Endometrial microvascular endothelial cells (primary cell): ENCODE data around the gene PLXNC1. TPM values are rescaled to one million over a fixed set of nuclear protein-coding genes. Genes with fewer than 3 reads are reported as not detected.
"Not testable (repeated sequence)": the region's sequence is repeated elsewhere in the genome, so short reads cannot be mapped to it uniquely, and the experiment has no call there.

Experiments
- in situ Hi-C: cut with HindIII; loops from 2 replicates; pipeline ENCODE4 v1.10.0; 2017; ENCODE audit warnings: low sequenced_read_pairs, low pct_unique_long_range_greater_than_20kb; ENCODE audit errors: inconsistent ontology term
- total RNA-seq: library from RNA; depleted of rRNA; stranded (reverse); fragments of >200 nt; gene quantifications from one replicate; pipeline ENCODE4 v1.2.3, GENCODE V29; 2015; ENCODE audit errors: inconsistent ontology term

The PLXNC1 gene
- total RNA-seq, 1 donor from 2014 or later, result 0.09 TPM

DNA sequence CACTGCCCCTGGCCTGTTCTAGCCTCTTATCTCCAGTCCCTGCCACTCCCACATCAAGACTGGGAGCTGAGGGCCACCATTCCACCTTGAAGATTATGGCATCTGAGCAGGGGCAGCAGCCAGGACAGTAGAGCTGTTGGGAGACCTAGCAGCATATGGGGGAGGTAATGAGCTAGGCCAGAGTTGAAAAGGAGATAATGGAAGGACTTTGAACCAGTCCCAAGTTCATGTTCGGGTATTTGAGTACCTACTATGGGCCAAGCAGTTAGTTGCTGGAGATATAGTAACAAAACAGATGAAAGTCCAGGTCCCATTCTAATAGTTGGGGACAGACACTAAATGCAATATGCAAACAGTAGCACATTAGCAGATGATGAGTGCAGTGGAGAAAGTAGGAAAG is 151.5 kb downstream of the PLXNC1 start:
- in situ Hi-C loops, result no loop called here

- in situ Hi-C loops, result no loop called here
Observed at GRCh38 chr12:94304012-94304411, 155.6 kb downstream of the PLXNC1 start.

DNA sequence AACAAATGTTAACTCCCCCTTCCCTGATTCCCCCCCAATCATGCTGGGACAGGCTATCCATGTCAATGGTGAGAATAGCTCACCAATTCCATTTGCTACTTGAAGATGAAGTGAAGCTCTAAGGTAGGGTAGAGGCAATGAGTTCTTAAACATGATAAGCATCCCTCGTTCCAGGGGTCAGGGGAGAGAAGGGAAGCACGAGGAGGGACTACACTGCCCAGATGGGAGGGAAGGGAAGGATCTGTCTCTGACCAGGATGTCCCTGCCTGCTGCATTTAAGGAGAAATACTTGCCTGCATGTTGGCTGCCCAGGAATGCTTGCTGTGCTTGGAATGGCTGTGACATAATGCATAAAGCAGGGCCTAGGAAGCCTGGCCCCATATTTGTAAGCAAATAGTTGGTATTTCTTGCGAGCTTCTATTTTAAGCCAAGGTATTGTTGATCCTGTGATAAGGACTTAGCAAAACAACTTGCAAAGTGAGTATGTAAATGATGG is 156.2 kb downstream of the PLXNC1 start:
- in situ Hi-C loops, result no loop called here

- in situ Hi-C loops, result no loop called here
Observed at GRCh38 chr12:94305130-94305957, 157.0 kb downstream of the PLXNC1 start.

DNA sequence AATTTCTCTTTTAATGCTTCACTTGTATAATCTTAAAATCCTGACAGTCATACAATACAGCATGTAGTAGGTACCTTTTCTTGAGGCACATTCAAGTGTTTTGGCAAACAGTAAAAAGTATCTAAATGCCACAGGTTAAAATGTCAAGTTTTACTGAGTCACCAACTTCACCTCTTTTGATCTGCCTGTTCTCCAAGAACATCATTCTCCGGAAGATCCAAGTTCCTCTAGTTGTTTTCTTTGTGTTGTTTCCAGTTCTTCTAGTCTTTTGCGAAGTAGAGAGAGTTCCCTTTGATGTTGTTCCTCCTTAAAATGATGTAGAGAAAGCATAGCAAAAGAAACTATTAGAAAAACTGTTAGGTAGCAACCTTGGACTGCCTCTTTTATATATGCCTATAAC is 160.2 kb downstream of the PLXNC1 start:
- in situ Hi-C loops, result no loop called here

- in situ Hi-C loops, result no loop called here
Observed at GRCh38 chr12:94309373-94309772, 161.0 kb downstream of the PLXNC1 start.

GRCh38 chr12:94312378-94312777 is 164.0 kb downstream of the PLXNC1 start:
- in situ Hi-C loops, result no loop called here

DNA sequence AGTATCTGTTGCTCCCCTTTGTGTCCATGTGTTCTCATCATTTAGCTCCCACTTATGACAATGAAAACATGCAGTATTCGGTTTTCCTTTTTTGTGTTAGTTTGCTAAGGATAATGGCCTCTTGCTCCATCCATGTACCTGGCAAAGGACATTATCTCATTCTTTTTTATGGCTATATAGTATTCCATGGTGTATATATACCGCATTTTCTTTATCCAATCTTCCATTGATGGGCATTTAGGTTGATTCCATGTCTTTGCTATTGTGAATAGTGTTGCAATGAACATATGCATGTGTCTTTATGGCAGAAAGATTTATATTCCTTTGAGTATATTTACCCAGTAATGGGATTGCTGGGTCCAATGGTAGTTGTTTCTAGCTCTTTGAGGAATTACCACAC is 168.2 kb downstream of the PLXNC1 start:
- in situ Hi-C loops, result not testable (repeated sequence)

DNA sequence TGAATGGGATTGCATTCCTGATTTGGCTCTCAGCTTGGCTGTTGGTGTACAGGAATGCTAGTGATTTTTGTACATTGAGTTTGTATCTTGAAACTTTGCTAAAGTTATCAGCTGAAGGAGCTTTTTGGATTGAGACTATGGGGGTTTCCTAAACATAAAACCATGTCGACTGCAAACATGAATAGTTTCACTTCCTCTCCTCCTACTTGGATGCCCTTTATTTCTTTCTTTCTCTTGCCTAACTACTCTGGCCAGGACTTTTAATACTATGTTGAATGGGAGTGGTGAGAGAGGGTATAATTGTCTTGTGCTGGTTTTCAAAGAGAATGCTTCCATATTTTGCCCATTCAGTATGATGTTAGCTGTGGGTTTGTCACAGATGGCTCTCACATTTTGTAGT is 169.8 kb downstream of the PLXNC1 start:
- in situ Hi-C loops, result no loop called here

DNA sequence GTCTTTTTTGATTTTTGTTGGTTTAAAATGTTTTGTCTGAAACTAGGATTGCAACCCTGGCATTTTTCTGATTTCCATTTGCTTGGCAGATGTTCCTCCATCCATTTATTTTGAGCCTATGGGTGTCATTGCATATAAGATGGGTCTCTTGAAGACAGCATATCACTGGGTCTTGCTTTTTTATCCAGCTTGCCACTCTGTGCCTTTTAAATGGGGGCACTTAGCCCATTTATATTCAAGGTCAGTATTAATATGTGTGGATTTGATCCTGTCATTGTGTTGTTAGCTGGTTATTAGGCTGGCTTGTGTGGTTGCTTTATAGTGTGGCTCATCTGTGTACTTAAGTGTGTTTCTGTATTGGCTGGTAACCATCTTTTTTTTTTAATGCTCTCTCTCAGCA is 171.7 kb downstream of the PLXNC1 start:
- in situ Hi-C loops, result no loop called here

- in situ Hi-C loops, result no loop called here
Observed at GRCh38 chr12:94322346-94322745, 174.0 kb downstream of the PLXNC1 start.

- in situ Hi-C loops, result no loop called here
Observed at GRCh38 chr12:94326234-94326633, 177.9 kb downstream of the PLXNC1 start.

- in situ Hi-C loops, result no loop called here
Observed at GRCh38 chr12:94326727-94327126, 178.3 kb downstream of the PLXNC1 start.

DNA sequence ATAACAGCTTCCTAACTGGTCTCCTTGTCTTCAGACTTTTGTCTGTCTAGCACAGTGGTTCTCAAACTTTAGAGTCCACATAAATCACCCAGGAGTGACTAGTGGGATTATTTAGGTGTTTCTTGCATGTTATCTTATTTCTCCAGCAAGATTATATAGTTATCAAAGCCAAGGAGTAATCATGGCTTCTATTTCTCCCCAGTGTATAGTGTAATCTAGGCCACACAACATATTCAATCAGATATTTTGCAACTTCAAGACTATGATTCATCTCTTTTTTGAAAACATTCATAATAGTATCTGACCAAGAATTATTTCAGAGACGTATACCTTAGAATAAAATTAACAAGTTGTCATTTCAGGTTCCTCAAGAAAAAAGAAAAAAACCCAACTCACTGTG is 179.4 kb downstream of the PLXNC1 start:
- in situ Hi-C loops, result no loop called here

- in situ Hi-C loops, result no loop called here
Observed at GRCh38 chr12:94329366-94329765, 181.0 kb downstream of the PLXNC1 start.

DNA sequence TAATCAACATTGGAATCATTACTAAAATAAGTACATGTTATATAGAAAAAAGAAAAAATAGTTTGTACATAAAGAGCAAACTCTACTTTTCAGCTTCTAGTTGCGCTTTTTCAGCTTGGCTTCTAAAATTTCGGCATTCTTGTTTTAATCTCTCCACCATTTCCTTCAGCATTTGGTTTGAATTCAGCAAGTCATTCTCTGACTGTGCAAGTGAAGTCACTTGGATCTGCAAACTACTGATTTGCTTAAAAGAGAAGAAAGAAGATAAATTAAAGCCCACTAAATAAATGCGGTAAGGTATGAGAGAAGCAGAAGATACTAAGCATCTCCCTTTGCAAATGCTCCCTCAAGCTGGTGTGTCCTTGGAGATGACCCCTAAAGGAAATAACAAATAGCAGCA is 185.0 kb downstream of the PLXNC1 start:
- in situ Hi-C loops, result no loop called here

DNA sequence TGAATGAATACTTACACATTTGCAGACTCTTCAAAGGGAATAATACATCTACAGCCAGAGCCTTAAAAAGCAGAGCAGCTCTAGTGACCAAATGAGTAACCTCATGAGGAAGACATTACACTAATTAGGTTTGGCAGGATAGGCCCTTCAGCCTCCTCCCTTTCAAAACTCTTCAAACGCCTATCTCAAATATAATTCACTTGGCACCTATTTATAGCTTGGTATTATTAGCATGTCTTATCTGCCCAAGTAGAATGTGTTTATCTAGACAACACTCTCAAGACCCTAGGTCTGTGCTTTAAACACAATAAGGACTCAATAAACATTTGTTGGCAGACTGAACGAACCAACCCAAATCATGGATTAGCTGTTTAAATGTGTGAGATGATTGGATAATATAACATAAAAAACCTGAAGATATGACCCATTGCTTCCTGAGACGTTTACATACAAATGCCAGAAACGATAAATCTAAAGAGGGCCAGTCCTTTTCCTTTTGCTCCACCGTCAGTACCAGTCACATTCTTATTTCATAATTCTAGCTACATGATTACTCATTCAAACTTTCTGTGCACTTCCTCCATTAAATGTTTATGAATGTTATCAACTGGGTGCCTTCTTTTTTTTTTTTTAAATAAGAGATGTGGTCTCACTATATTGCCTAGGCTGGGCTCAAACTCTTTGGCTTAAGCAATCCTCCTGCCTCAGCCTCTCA is 188.0 kb downstream of the PLXNC1 start:
- in situ Hi-C loops, result no loop called here

DNA sequence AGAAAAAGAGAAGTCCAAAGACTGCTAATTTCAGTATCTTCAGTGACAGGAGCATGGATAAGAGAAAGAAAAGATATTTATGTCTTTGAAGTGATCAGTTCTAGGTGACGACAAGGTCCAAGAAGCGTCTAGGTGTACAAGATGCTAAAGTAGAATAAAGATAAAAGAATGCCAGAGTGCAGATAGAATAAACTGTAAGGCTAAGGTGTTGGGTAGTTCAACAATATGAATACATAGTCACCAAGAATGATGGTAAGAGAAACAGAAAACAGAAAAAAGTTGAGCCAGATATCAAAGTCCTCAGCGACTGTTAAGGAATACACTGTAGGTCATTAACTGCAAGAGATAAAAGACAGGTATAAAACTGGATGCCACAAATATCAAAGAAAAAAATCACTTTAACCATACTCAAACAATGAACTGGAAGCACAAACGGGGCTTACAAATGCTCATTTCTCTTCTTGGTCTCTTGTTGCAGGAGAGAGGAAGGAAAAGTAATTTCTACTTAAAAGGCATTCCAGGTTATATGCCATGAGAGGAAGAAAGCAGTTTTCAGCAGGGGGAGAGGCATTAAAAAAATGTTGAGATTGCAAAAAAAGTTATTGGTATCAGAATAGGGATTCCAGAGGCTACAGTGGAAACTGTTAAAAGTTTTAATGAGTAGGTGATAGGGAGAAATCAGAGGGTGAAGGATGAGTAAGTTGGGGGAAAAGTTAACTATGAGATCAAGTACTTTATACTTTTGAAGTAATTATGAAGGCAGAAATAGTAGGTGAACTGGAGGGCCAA is 189.8 kb downstream of the PLXNC1 start:
- in situ Hi-C loops, result no loop called here

DNA sequence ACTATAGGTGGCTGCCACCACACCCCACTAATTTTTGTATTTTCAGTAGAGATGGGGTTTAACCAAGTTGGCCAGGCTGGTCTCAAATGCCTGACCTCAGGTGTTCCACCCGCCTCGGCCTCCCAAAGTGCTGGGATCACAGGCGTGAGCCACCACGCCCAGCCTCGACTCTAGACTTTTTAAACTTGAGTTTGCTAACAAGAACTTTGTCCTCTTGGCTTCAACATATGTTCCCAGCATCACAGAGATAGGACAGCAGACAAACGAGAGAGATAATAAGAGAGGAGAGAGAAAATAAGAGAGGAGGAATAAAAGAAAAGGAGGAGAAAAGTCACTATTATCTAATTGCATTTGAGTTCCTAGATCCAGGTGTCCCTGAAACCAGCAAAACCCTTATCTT is 192.2 kb downstream of the PLXNC1 start:
- in situ Hi-C loops, result no loop called here
